SK-N-SH (cell line): Measurements from ENCODE around the gene ENPP5.

ENCODE experiments used
- EP300 ChIP-seq, 2 experiments: IDR thresholded peaks; 2 replicates each; pipeline versions ENCODE4 v1.4.0 to v1.6.1; 2012; ENCODE audit warnings: borderline replicate concordance in 1 of 2, low read depth in 1 of 2, low read length in 1 of 2
- RXRA ChIP-seq: IDR thresholded peaks from 2 replicates; pipeline ENCODE4 v1.4.0; 2012; ENCODE audit warnings: low read depth, mild to moderate bottlenecking, borderline replicate concordance

DNA sequence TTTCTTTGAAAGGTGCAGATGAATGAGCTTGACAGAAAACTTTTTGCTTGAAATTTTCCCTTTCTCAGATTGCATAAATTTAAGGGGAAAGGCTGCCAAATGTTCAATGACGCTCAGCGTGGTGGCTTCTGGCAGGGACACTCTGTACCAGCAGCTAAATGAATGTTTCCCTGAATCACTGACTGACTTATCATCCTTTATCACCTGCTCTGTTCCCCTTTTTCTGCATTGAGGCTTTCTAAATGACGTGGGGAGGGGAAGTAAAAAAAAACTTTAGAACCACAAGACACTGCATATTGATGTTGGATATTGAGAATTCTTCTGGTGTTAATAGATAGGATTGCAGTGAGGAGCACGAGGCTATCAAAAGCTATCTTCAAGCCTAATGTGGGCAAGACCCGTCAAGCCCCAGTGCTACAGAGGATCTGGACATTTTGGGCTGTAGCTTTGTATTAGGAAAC lies 46.9 kb upstream of the ENPP5 start:
- TF ChIP-seq RXRA: no peak
- no peak for TF ChIP-seq EP300 (IDR thresholded peaks at IDR 0.05; ENCODE audit: borderline replicate concordance in 1 of 2, low read depth in 1 of 2, low read length in 1 of 2)
